HFFc6 (cell line): ENCODE data around the gene RPS19BP1. TPM values are rescaled to one million over a fixed set of nuclear protein-coding genes. Genes with fewer than 3 reads are reported as not detected.

Experiments used
- DNase-seq: peaks from one replicate; pipeline ENCODE4 v3.0.0-alpha.2; 2018
- H3K27ac Mint-ChIP-seq: 2 replicates; pipeline ENCODE4 v1.8.0; 2020; ENCODE audit warnings: mild to moderate bottlenecking, mixed read lengths
- H3K27me3 Mint-ChIP-seq: 2 replicates; pipeline ENCODE4 v1.8.0; 2021; ENCODE audit warnings: mild to moderate bottlenecking, moderate library complexity, mixed read lengths; ENCODE audit not compliant: insufficient read depth
- H3K36me3 Mint-ChIP-seq: 2 replicates; pipeline ENCODE4 v1.8.0; 2021; ENCODE audit warnings: low read depth, mixed read lengths
- H3K4me1 Mint-ChIP-seq: 2 replicates; pipeline ENCODE4 v1.8.0; 2020; ENCODE audit warnings: low read depth, mixed read lengths
- H3K4me3 Mint-ChIP-seq: 2 replicates; pipeline ENCODE4 v1.8.0; 2020; ENCODE audit warnings: mild to moderate bottlenecking, moderate library complexity, mixed read lengths
- H3K9me3 Mint-ChIP-seq: 2 replicates; pipeline ENCODE4 v1.8.0; 2020; ENCODE audit warnings: mild to moderate bottlenecking, mixed read lengths
- total RNA-seq, 6 experiments: library from RNA; stranded (reverse); fragmentation: NEBNext Ultra II Directional; extraction: Animal tissue kit (Norgen Biotek cat#: 25700); gene quantifications; 2 replicates in 1 of 6; 3 replicates in 5 of 6; pipeline ENCODE4 v1.2.3, GENCODE V29; 2021
- TF ChIP-seq, protein P1 (sequence below): fragments of 200-600 bp; sonication (generic); IDR thresholded peaks from 2 replicates; pipeline ENCODE4 v1.5.0; 2021; ENCODE audit warnings: antibody characterized with exemption, mild to moderate bottlenecking

The RPS19BP1 gene
- total RNA-seq, 6 experiments from 2014 or later: 60.5 to 85.5 (median 75.9) TPM

DNA sequence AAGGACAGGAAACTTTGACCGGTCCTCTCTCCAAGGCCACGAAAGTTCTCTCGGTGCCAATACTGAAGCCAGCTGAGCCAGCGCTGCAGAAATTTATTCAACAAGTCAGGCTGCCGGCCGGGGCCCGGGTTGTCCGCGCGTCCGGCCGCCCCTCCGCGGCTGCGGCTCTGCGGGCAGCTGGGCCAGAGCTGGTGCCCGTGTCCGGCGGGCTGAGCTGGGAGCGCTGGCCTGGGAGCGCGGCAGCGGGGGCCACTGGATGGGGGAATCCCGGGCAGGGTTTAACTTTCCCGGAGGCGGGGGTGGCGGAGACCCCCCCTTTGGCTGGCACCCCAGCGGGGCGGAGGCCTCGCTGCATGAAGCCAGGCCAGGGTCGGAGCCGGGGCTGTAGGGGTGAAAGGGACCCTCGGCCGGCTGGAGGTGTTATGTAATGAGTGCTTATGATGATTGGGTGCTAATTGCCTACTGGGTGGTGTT is 25.7 kb upstream of the RPS19BP1 start:
- Mint-ChIP-seq H3K27me3 (peaks cover 33% of the 10 kb centered on the region), H3K27ac (no peak overlapping the region), H3K9me3 (no peaks in the 10 kb centered on the region), H3K4me1 (no peaks in the 10 kb centered on the region; the same call in 1 of the 2 replicates), H3K36me3 (no peaks in the 10 kb centered on the region), H3K4me3 (no peak overlapping the region)
- TF ChIP-seq, protein P1, sequence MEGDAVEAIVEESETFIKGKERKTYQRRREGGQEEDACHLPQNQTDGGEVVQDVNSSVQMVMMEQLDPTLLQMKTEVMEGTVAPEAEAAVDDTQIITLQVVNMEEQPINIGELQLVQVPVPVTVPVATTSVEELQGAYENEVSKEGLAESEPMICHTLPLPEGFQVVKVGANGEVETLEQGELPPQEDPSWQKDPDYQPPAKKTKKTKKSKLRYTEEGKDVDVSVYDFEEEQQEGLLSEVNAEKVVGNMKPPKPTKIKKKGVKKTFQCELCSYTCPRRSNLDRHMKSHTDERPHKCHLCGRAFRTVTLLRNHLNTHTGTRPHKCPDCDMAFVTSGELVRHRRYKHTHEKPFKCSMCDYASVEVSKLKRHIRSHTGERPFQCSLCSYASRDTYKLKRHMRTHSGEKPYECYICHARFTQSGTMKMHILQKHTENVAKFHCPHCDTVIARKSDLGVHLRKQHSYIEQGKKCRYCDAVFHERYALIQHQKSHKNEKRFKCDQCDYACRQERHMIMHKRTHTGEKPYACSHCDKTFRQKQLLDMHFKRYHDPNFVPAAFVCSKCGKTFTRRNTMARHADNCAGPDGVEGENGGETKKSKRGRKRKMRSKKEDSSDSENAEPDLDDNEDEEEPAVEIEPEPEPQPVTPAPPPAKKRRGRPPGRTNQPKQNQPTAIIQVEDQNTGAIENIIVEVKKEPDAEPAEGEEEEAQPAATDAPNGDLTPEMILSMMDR: no peak
- DNase-seq: no peak

DNA sequence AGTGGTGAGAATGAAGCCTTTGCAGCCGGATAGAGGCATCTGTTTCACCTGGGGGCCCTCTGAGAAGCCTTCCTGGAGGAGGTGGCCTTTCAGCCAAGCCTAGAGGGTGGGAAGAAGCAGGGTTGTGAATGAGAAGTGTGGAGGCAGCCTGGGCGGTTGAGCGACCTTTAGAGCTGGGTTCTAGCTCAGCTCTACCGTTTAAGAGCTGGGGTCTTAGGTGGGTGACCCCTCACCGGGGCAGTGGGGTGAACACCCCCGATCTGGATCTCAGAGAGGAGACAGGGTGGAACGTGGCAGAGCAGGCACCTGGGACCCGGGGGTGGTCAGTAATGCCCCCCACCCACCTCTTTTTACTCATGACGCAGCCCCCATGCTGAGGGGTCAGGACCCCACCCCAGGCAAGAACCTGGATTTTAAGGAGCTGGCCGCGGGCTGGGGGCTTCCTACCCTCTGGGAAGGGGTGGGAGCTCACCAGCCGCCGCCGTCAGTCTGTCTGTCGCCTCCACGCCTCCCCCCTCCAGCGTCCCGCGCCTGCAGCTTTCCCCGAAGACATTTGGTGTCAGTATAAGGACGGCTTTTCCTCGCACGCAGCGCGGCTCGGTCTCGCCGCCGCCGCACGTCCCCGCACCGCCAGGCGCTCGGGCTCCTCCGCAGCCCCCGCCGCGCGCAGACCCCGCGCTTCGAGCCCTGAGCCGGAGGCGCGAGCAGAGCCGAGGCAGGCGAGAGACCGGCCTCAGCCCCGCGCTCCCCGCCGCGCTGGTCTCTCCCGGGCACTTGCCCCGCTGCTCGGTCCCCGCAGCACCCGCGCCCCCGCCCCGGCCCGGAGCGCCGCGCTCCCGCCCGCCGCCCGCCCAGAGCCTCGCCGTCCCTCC is 24.7 kb upstream of the RPS19BP1 start:
- Mint-ChIP-seq H3K36me3 (no peaks in the 10 kb centered on the region), H3K4me3 (no peak overlapping the region), H3K9me3 (no peaks in the 10 kb centered on the region), H3K27me3 (peaks cover 37% of the 10 kb centered on the region), H3K4me1 (no peaks in the 10 kb centered on the region; the same call in 1 of the 2 replicates), H3K27ac (no peak overlapping the region)
- no peak for DNase-seq
- TF ChIP-seq, protein P1: no peak

DNA sequence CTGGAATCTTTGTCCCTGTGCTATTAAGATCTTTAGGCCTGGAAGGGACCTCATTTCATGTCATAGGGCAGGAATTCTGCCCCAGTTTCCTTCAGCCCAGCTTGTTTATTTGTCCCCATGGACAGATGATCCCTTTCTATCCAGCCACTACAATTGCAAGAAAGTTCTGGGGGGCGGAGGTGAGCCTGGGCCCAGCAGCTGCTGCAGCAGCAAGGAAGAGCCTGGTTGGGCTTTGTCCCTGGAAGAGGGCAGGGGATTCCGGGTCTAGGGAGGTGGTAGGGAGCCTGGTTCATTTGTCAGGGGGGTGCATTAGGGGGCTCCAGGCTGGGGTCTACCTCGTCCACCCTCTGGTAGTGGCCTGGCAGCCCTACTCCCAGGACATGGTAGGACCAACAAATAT is 21.6 kb upstream of the RPS19BP1 start:
- Mint-ChIP-seq H3K27me3 (peaks cover 36% of the 10 kb centered on the region), H3K9me3 (no peaks in the 10 kb centered on the region)

DNA sequence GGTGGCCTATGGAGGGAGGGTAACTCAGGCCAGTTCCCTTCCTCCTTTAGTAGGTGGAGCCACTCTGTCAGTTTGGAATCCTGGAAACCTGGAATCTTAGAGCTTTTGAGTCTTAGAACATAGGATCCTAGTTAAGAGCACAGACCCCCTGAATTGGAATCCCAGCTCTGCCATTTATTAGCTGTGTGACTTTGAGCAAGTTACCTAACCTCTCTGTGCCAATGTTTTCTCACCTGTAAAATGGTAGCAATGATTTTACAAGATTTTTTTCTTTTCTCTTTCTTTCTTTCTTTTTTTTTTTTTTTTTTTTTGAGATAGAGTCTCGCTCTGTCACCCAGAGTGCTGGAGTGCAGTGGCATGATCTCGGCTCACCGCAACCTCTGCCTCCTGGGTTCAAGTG is 20.9 kb upstream of the RPS19BP1 start:
- no peak overlapping the region for H3K27ac Mint-ChIP-seq
- DNase-seq: no peak
- no peak overlapping the region for H3K4me3 Mint-ChIP-seq
- TF ChIP-seq, protein P1: no peak
- peaks cover 31% of the 10 kb centered on the region for H3K27me3 Mint-ChIP-seq
- H3K36me3 Mint-ChIP-seq: no peaks in the 10 kb centered on the region
- H3K4me1 Mint-ChIP-seq: no peaks in the 10 kb centered on the region
- H3K9me3 Mint-ChIP-seq: no peaks in the 10 kb centered on the region

More for the DNA sequence above, 21.6 kb upstream of the RPS19BP1 start:
- no peak for DNase-seq
- no peak overlapping the region for H3K27ac Mint-ChIP-seq
- H3K4me1 Mint-ChIP-seq: no peaks in the 10 kb centered on the region; the same call in 1 of the 2 replicates
- TF ChIP-seq, protein P1: no peak
- H3K4me3 Mint-ChIP-seq: no peak overlapping the region
- no peaks in the 10 kb centered on the region for H3K36me3 Mint-ChIP-seq

DNA sequence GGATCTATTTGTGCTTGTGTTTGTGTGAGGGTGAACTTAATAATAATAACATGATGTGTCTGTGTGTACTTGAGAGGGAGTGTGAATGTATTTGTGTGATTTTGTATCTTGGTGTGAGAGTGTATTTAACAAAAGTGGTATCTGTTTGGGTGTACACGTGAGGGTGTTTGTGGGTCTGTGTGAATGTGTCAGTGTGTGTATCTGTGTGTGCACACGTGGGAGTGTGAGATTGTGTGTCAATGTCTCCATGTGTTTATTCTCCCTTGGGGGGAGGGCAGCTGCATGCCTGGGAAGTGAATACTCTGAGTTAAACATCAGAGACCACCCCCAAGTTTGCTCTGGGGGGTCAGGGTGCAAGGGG is 15.0 kb upstream of the RPS19BP1 start:
- no peaks in the 10 kb centered on the region for H3K36me3 Mint-ChIP-seq
- DNase-seq: no peak
- no peak overlapping the region for H3K27ac Mint-ChIP-seq
- H3K4me3 Mint-ChIP-seq: no peak overlapping the region
- no peaks in the 10 kb centered on the region for H3K9me3 Mint-ChIP-seq
- TF ChIP-seq, protein P1: no peak
- peaks cover 28% of the 10 kb centered on the region for H3K4me1 Mint-ChIP-seq
- H3K27me3 Mint-ChIP-seq: peaks cover 19% of the 10 kb centered on the region
